ENCODE data around the gene INPP5D. TPM values are rescaled to one million over a fixed set of nuclear protein-coding genes. Genes with fewer than 3 reads are reported as not detected.

INPP5D gene
- total and polyA plus RNA-seq, 2 donors (not counting 3 experiments of a cell fraction or from before 2014, with no cell fraction given), result 13.9 to 46.6 TPM

DNA sequence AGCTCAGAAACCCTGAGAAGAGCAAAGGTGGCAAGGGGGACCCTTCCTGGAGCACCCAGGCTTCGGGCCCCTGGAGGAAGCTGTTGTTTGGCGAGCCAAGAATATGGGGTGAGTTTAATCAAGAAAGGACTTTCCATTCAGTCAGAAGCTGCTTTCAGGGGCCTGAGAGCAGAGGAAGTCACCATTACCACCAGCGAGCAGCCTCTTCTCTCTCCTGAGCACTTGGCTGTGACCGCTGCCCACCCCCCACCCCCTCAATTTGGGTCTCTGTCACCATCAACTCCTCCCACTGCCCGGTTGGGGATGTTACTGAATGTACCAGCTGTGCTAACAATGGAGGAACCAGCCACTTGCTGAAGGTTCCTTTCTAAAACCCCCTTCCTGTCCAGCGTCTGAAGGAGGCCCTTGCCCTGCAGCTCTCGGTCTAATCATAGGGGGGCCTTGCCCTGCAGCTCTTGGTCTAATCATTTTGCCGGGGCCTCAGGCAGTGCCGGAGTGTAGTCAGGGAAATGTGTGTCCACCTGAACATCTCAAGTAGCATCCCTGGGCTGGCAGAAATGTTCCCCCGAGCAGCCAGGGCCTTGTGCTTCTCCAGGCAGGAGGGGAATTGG lies 943 bp downstream of the INPP5D start:
- ChIA-PET POLR2A (interaction anchor here (1.4 to 1.6 kb wide), 2 partner anchors 9 to 15 kb away, joined by 6 to 7 read pairs; no protein-coding TSS in a partner anchor), CTCF (interaction anchor here (0.6 to 4.3 kb wide), 15 partner anchors 8 to 251 kb away, joined by 3 to 30 read pairs (median 5); partner anchors contain the start of gene ATG16L1)
- peak overlapping the region; percentile 1 for H2AFZ ChIP-seq (ENCODE audit: low read depth, low read length)
- peak overlapping the region; percentile 44 for H3K9ac ChIP-seq (replicated peaks; ENCODE audit: extremely low read depth, insufficient read depth, low read length)
- H3K36me3 ChIP-seq (ENCODE audit: control insufficient read depth in 2 of 2, extremely low read depth in 1 of 2, insufficient read depth in 2 of 2, low read length in 2 of 2), result peaks cover 0 to 4% of the 10 kb centered on the region in 2 experiments
- H3K4me2 ChIP-seq (ENCODE audit: insufficient read depth, low read length), result peak overlapping the region; percentile 75
- FAIRE-seq (peak; percentile 15), DNase-seq (ENCODE audit: low read depth, low spot score) (peak; percentile 40)
- H3K4me1 ChIP-seq (ENCODE audit: control insufficient read depth, extremely low read depth, insufficient read depth, low read length), result peaks cover 32% of the 10 kb centered on the region
- dilution Hi-C loops (cut with MboI; ENCODE audit: extremely low pct_ligation_motif_present, low sequenced_read_pairs) (no loop called here), intact Hi-C loops (cut with micrococcal nuclease) (loop anchor here (1.0 to 2.0 kb wide), 4 partner anchors 10 to 190 kb away; partner anchors contain the start of gene ATG16L1)
- H3K27ac ChIP-seq (ENCODE audit: insufficient read depth, low read depth, low read length), result peak overlapping the region; percentile 29
- no peak for TF ChIP-seq POLR2AphosphoS5 (IDR thresholded peaks at IDR 0.05; ENCODE audit: insufficient read depth, low read depth, low read length)
- TF ChIP-seq MYC (IDR thresholded peaks at IDR 0.05; ENCODE audit: low read depth, low read length), result no peak
- TF ChIP-seq JUN (IDR thresholded peaks at IDR 0.05; ENCODE audit: borderline replicate concordance, insufficient read depth, insufficient read length, low read depth), result no peak
- TF ChIP-seq, protein P1, sequence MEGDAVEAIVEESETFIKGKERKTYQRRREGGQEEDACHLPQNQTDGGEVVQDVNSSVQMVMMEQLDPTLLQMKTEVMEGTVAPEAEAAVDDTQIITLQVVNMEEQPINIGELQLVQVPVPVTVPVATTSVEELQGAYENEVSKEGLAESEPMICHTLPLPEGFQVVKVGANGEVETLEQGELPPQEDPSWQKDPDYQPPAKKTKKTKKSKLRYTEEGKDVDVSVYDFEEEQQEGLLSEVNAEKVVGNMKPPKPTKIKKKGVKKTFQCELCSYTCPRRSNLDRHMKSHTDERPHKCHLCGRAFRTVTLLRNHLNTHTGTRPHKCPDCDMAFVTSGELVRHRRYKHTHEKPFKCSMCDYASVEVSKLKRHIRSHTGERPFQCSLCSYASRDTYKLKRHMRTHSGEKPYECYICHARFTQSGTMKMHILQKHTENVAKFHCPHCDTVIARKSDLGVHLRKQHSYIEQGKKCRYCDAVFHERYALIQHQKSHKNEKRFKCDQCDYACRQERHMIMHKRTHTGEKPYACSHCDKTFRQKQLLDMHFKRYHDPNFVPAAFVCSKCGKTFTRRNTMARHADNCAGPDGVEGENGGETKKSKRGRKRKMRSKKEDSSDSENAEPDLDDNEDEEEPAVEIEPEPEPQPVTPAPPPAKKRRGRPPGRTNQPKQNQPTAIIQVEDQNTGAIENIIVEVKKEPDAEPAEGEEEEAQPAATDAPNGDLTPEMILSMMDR (IDR thresholded peaks at IDR 0.05; ENCODE audit: extremely low read depth in 1 of 2, insufficient read depth in 1 of 2, low read depth in 1 of 2, low read length in 2 of 2), result no peak
- TF ChIP-seq, protein P2, sequence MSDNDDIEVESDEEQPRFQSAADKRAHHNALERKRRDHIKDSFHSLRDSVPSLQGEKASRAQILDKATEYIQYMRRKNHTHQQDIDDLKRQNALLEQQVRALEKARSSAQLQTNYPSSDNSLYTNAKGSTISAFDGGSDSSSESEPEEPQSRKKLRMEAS (IDR thresholded peaks at IDR 0.05; ENCODE audit: insufficient read depth, insufficient read length), result no peak
- no peak for TF ChIP-seq FOS (IDR thresholded peaks at IDR 0.05; ENCODE audit: borderline replicate concordance, insufficient read depth, low read length)
- no peak for TF ChIP-seq GATA2 (IDR thresholded peaks at IDR 0.05; ENCODE audit: insufficient read depth, insufficient read length, low read depth, low read length)
- TF ChIP-seq EZH2 (IDR thresholded peaks at IDR 0.05; ENCODE audit: borderline replicate concordance, low read depth, low read length, severe bottlenecking), result no peak
- TF ChIP-seq POLR2A (IDR thresholded peaks at IDR 0.05; ENCODE audit: low read depth, low read length), result no peak
- H4K20me1 ChIP-seq (replicated peaks; ENCODE audit: control insufficient read depth, extremely low read depth, insufficient read depth, low read length), result no peaks in the 10 kb centered on the region
- no peaks in the 10 kb centered on the region for H3K9me3 ChIP-seq (replicated peaks; ENCODE audit: control insufficient read depth, insufficient read depth, low read length)
- peak overlapping the region; percentile 21 to 65 (median 55) for H3K4me3 ChIP-seq (replicated peaks in 1 of 3; ENCODE audit: insufficient read depth in 1 of 3, low read depth in 1 of 3, low read length in 3 of 3)
- H3K27me3 ChIP-seq (ENCODE audit: control insufficient read depth in 2 of 2, insufficient read depth in 2 of 2, low read length in 2 of 2), result no peaks in the 10 kb centered on the region
- peaks cover 30% of the 10 kb centered on the region for H3K79me2 ChIP-seq (ENCODE audit: control insufficient read depth, insufficient read depth, low read length)
- H3K9me1 ChIP-seq (replicated peaks; ENCODE audit: control insufficient read depth, extremely low read depth, insufficient read depth, low read length), result no peaks in the 10 kb centered on the region
- BruUV-seq (replicated peaks), result no TSS peak

Measured in endothelial cell of umbilical vein (primary cell).